ENCODE measurements around the gene SAG.

GRCh38 chr2:233346930-233347329 is 39.3 kb downstream of the SAG start:
- TF ChIP-seq CTCF (IDR thresholded peaks at IDR 0.05; ENCODE audit: low read length) (no peak), EZH2 (optimal IDR thresholded peaks at IDR 0.05; ENCODE audit: low read depth, low read length) (no peak), EZH2phosphoT487 (IDR thresholded peaks at IDR 0.05; ENCODE audit: low read length) (no peak)

Measured in MM.1S (cell line).